ENCODE measurements around the gene HYDIN. TPM values are rescaled to one million over a fixed set of nuclear protein-coding genes. Genes with fewer than 3 reads are reported as not detected.

Gene HYDIN
- total RNA-seq, 1 experiment from 2014 or later: not detected

- intact Hi-C loops (cut with micrococcal nuclease): no loop called here
Observed at GRCh38 chr16:71250461-71251235, 20.1 kb upstream of the HYDIN start.

More at GRCh38 chr16:71250461-71251235, 20.1 kb upstream of the HYDIN start:
- Histone ChIP-seq H3K9ac (ENCODE audit: low read length) (no peak overlapping the region), H3K36me3 (ENCODE audit: control insufficient read depth in 1 of 2, insufficient read depth in 2 of 2, low read length in 2 of 2) (no peaks in the 10 kb centered on the region), H3K4me1 (ENCODE audit: control insufficient read depth in 1 of 2, insufficient read depth in 2 of 2, low read length in 2 of 2) (no peaks in the 10 kb centered on the region), H2AFZ (ENCODE audit: low read depth, low read length, poor library complexity, severe bottlenecking) (no peak overlapping the region), H4K20me1 (ENCODE audit: insufficient read depth) (no peaks in the 10 kb centered on the region), H3K4me2 (ENCODE audit: low read length) (no peak overlapping the region), H3K79me2 (ENCODE audit: insufficient read depth, low read length) (no peaks in the 10 kb centered on the region), H3K27ac (ENCODE audit: low read depth, low read length) (no peak overlapping the region), H3K9me2 (ENCODE audit: insufficient read depth) (no peaks in the 10 kb centered on the region), H3K4me3 (replicated peaks in 1 of 2; ENCODE audit: low read depth in 1 of 2, low read length in 2 of 2) (no peak overlapping the region), H3K27me3 (ENCODE audit: insufficient read depth, low read length) (no peaks in the 10 kb centered on the region), H3K9me3 (ENCODE audit: control insufficient read depth in 1 of 2, insufficient read depth in 1 of 2, low read depth in 1 of 2, low read length in 2 of 2) (no peaks in the 10 kb centered on the region)
- POLR2A ChIA-PET: no interaction called here
- CTCF ChIA-PET: no interaction called here
- DNase-seq (ENCODE audit: low read depth, low spot score): no peak
- BruUV-seq (replicated peaks): no TSS peak
- ATAC-seq: no peak
- RAD21 ChIA-PET (ENCODE audit: low non-redundant PET in 1 of 2, low total read pairs in 2 of 2, uncharacterized antibody in 2 of 2, unreplicated experiment in 2 of 2): no interaction called here
- no peak for TF ChIP-seq RAD21 (IDR thresholded peaks at IDR 0.05; ENCODE audit: low read depth)
- no peak for TF ChIP-seq TCF7L2 (IDR thresholded peaks at IDR 0.05; ENCODE audit: borderline replicate concordance, extremely low read depth, insufficient read depth, insufficient read length)
- TF ChIP-seq SIN3A (IDR thresholded peaks at IDR 0.05; ENCODE audit: low read depth): no peak
- TF ChIP-seq EZH2phosphoT487 (IDR thresholded peaks at IDR 0.05; ENCODE audit: borderline replicate concordance): no peak
- TF ChIP-seq YY1 (IDR thresholded peaks at IDR 0.05; ENCODE audit: extremely low read depth, insufficient replicate concordance, low read depth, low read length): no peak
- TF ChIP-seq POLR2AphosphoS5 (IDR thresholded peaks at IDR 0.05; ENCODE audit: low read depth, low read length): no peak
- no peak for TF ChIP-seq ZNF274 (IDR thresholded peaks at IDR 0.05; ENCODE audit: low read depth, low read length)
- TF ChIP-seq, protein P1, sequence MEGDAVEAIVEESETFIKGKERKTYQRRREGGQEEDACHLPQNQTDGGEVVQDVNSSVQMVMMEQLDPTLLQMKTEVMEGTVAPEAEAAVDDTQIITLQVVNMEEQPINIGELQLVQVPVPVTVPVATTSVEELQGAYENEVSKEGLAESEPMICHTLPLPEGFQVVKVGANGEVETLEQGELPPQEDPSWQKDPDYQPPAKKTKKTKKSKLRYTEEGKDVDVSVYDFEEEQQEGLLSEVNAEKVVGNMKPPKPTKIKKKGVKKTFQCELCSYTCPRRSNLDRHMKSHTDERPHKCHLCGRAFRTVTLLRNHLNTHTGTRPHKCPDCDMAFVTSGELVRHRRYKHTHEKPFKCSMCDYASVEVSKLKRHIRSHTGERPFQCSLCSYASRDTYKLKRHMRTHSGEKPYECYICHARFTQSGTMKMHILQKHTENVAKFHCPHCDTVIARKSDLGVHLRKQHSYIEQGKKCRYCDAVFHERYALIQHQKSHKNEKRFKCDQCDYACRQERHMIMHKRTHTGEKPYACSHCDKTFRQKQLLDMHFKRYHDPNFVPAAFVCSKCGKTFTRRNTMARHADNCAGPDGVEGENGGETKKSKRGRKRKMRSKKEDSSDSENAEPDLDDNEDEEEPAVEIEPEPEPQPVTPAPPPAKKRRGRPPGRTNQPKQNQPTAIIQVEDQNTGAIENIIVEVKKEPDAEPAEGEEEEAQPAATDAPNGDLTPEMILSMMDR (IDR thresholded peaks at IDR 0.05 in 2 of 3, conservative IDR thresholded peaks at IDR 0.05 in 1 of 3; ENCODE audit: borderline replicate concordance in 1 of 3, insufficient read depth in 1 of 3, low read depth in 2 of 3, low read length in 2 of 3): no peak
- TF ChIP-seq ZFX (IDR thresholded peaks at IDR 0.05): no peak
- TF ChIP-seq FOSL1 (IDR thresholded peaks at IDR 0.05; ENCODE audit: low read depth): no peak
- TF ChIP-seq ZBTB33 (IDR thresholded peaks at IDR 0.05; ENCODE audit: extremely low read depth, insufficient replicate concordance, low read length): no peak
- no peak for TF ChIP-seq JUND (IDR thresholded peaks at IDR 0.05)
- TF ChIP-seq EZH2 (IDR thresholded peaks at IDR 0.05): no peak
- TF ChIP-seq MAX (IDR thresholded peaks at IDR 0.05): no peak
